ENCODE results near the gene ACAP3. TPM values are rescaled to one million over a fixed set of nuclear protein-coding genes. Genes with fewer than 3 reads are reported as not detected.

ACAP3 gene
- total RNA-seq, 4 donors from 2014 or later, result 13.4 to 43.3 (median 18.8) TPM

DNA sequence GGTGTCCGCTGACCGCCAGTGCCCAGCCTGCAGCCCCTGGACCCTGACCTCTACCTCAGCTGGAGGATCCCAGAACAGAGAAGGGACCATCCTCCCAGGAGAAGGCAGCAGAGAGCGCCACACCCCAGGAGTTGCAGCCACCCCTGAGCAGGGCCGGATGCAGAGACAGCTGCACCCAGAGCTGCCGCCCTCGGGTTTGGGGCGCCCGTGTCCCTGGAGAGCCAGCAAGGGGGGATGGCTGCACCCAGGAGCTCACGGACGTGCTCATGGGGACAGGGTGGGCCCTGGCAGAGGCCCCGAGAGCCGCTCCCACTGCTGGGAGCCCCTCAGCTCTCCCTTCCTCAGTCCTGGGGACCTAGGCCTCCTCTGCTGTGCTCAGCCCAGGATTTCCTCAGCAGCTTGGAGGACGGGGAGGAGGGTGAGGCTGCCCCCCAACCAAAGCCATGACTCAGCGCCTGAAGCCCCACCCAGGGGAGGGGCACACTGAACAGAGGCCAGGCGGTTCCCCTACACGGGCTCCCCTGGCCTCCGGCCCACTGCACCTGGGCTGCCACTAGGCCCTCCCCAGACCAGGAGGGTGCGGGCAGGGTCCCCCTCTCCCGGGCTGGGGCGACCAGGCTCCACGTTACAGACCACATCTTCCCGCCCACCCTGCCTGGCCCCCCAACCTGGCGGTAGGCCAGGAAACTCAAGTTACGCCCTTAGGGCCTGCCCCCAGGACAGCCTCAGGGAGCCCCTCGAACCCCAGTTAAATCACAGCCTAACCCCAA lies 2.2 kb downstream of the ACAP3 start:
- TF ChIP-seq, protein P1, sequence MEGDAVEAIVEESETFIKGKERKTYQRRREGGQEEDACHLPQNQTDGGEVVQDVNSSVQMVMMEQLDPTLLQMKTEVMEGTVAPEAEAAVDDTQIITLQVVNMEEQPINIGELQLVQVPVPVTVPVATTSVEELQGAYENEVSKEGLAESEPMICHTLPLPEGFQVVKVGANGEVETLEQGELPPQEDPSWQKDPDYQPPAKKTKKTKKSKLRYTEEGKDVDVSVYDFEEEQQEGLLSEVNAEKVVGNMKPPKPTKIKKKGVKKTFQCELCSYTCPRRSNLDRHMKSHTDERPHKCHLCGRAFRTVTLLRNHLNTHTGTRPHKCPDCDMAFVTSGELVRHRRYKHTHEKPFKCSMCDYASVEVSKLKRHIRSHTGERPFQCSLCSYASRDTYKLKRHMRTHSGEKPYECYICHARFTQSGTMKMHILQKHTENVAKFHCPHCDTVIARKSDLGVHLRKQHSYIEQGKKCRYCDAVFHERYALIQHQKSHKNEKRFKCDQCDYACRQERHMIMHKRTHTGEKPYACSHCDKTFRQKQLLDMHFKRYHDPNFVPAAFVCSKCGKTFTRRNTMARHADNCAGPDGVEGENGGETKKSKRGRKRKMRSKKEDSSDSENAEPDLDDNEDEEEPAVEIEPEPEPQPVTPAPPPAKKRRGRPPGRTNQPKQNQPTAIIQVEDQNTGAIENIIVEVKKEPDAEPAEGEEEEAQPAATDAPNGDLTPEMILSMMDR (IDR thresholded peaks at IDR 0.05; ENCODE audit: low read depth), result no peak

GRCh38 chr1:1304331-1305299 lies 3.1 kb downstream of the ACAP3 start:
- TF ChIP-seq, protein P1 (IDR thresholded peaks at IDR 0.05; ENCODE audit: low read depth), result no peak

DNA sequence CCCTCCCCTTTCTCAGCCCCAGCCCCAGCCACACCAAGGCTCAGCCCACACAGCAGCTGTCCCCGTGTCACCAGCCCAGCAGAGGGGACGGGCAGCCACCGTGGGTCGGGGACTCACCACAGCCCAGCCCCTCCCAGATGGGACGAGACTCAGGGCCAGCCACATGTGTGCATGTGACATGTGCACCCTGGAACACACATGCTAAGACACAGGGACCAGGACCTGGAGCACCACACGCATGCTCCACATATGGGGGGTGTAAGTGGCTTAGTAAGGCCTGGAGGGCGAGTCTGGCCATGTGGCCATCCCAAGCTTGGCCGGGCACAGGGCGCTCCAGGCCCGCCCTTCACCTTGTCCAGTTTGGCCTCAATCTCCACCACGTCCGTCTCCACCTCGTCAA lies 4.0 kb downstream of the ACAP3 start:
- TF ChIP-seq, protein P1 (IDR thresholded peaks at IDR 0.05; ENCODE audit: low read depth), result no peak

GRCh38 chr1:1302951-1303509 lies 4.7 kb downstream of the ACAP3 start:
- TF ChIP-seq, protein P1 (IDR thresholded peaks at IDR 0.05; ENCODE audit: low read depth), result no peak

DNA sequence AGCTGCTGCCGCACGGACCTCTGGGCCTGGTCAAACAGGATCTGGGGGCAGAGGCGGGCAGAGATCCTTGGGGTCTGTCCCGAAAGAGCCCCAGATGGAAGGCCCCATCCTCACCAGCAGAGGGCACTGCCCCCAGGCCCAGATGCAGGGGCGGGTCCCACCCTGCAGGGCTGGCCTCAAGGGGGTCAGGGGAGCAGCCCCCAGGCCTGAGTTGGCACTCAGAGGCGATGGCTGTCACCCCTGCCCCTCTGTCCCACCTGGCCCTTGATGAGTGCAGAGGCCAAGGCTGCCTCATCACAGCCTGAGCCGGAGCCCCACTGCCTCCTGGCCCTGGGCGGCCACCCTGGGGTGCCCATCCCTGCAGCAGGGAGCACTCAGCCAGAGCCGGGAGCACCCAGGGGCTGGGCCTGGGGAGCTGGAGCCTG lies 5.7 kb downstream of the ACAP3 start:
- TF ChIP-seq, protein P1 (IDR thresholded peaks at IDR 0.05; ENCODE audit: low read depth), result no peak

GRCh38 chr1:1300352-1300739 lies 7.4 kb downstream of the ACAP3 start:
- TF ChIP-seq, protein P1 (IDR thresholded peaks at IDR 0.05; ENCODE audit: low read depth), result no peak

Measured in subcutaneous adipose tissue (tissue), 4 donors.